ENCODE results near the gene IGFL4.
"Not testable (repeated sequence)": the region's sequence is repeated elsewhere in the genome, so short reads cannot be mapped to it uniquely, and the experiment has no call there.

Gene IGFL4

GRCh38 chr19:46040952-46041500 is at the start of gene IGFL4:
Gene IGFL4, minus strand, starts transcription at chr19:46041002. Its CDS starts 40 bp downstream, at chr19:46040962.
- no peak for DNase-seq (ENCODE audit: low read depth in 3 of 3, low spot score in 1 of 3)

DNA sequence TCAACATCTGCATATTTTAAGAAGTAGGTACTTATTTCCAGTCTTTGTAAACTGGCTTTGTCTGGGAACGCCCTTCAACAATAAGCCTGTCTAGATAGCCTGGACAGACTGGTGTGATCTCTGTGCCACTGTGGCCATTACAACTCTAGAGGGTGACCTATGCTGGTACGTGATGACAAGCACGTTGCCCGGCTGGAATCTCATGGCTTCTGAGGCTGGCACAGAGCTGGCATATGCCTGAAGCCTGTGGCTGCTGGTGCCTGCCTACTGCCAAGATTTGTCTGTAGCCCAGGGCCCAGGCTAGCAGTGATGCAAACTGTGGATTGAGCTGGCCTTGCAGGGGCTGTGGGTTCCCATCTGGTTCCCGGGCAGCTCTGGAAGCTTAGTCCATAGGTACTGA is 49.6 kb upstream of the IGFL4 start:
- DNase-seq (ENCODE audit: low read depth in 3 of 3, low spot score in 1 of 3), result no peak

- DNase-seq (ENCODE audit: low read depth in 3 of 3, low spot score in 1 of 3), result no peak
These were observed 48.6 kb upstream of the IGFL4 start for GRCh38 chr19:46089432-46089831.

DNA sequence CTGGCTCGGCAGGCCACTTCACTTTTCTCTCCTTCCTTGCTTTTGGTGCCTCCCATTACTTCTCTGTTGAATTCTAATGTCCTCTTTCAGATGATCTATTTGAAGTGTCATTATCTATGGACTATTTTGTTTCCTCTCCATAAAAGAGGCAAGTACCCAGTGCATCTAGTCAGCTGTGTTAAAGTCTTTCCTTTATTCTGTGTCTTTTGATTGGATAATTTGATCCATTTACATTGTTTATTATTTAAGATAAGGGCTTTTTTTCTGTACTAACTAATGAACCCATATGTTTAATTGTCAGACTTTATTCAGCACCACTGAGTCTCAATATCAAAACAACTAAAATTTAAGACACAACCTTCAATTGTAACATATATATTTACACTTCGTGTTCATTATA is 47.3 kb upstream of the IGFL4 start:
- DNase-seq (ENCODE audit: low read depth in 3 of 3, low spot score in 1 of 3), result no peak

DNA sequence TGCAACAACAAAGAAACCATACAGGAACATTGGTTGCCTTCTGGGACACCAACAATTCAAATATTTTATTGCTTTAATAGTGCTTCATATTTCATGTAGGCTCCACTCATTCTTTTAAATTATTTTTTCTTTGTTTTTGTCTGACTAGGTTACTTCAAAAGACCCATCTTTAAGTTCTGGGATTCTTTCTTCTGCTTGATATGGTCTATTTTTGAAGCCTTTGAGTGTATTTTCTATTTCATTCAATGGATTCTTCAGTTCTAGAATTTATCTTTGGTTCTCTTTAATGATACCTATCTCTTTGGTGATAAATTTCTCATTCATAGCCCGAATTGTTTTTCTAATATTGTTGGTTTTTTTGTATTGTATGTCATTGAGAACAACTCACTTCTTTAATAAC is 45.1 kb upstream of the IGFL4 start:
- no peak for DNase-seq (ENCODE audit: low read depth in 3 of 3, low spot score in 1 of 3)

- no peak for DNase-seq (ENCODE audit: low read depth in 3 of 3, low spot score in 1 of 3)
These were observed 41.9 kb upstream of the IGFL4 start for GRCh38 chr19:46082728-46083050.

DNA sequence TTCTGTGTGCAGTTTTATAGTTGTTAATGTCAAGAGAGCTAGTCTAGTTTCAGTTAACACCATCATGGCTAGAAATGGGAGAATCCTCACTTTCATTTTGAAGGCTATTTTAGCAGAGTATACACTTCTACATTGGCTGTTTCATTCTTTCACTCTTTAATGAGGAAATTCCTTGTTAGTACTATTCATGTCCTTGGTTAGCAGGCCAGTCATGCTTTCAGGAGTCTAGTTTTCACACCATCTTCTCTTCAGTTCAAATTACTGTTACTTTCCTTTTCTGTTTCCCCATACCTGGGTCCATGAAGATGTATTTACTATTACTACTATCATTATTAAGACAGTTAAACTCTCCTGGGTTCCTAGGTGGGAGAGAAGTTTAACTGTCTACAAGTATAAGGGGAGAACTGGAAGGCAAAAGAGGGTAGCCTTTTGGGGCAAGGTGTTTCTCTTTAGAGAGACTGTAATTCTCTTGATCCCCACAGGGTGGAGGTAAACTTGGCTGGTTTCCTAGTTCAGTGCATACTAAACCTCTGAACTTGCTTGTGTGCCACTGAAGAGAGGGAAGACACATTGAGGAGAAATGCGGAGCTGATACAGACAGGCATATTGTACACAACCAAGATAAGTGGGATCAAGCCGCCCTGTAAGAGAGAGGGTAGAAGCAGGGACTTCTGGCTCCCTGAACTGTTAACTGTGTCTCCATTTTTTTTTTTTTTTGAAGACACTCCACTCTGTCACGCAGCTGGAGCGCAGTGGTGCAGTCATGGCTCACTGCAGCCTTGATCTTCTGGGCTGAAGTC is 41.3 kb upstream of the IGFL4 start:
- no peak for DNase-seq (ENCODE audit: low read depth in 3 of 3, low spot score in 1 of 3)

- DNase-seq (ENCODE audit: low read depth in 3 of 3, low spot score in 1 of 3), result no peak
These were observed 39.8 kb upstream of the IGFL4 start for GRCh38 chr19:46080561-46080960.

- DNase-seq (ENCODE audit: low read depth in 3 of 3, low spot score in 1 of 3), result no peak
These were observed 38.8 kb upstream of the IGFL4 start for GRCh38 chr19:46079576-46079975.

DNA sequence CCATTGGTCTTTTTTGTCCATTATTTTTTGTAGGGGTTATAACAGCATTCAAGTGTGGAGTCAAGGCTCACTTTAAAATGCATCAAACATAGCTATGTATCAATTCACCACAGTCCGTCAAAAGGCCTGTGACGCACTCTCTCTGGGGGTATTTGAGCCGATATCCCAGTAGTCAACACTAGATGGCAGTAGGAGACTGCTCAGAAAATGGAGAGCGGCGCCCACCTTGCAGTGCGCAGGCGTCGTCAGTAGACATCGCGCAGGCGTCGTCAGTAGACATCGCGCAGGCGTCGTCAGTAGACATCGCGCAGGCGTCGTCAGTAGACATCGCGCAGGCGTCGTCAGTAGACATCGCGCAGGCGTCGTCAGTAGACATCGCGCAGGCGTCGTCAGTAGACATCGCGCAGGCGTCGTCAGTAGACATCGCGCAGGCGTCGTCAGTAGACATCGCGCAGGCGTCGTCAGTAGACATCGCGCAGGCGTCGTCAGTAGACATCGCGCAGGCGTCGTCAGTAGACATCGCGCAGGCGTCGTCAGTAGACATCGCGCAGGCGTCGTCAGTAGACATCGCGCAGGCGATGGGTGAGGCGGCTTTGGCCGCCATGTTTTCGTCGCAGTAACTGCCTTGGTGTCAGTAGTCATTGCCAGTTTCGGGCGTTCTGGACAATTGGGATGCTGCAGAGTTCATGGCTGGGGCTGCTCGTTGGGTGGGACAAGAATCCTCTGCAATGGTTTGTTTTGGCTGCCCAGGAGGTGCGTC is 38.0 kb upstream of the IGFL4 start:
- not testable (repeated sequence) for DNase-seq (ENCODE audit: low read depth in 3 of 3, low spot score in 1 of 3)

- DNase-seq (ENCODE audit: low read depth in 3 of 3, low spot score in 1 of 3), result no peak
These were observed 37.0 kb upstream of the IGFL4 start for GRCh38 chr19:46077815-46078167.

- no peak for DNase-seq (ENCODE audit: low read depth in 3 of 3, low spot score in 1 of 3)
These were observed 36.4 kb upstream of the IGFL4 start for GRCh38 chr19:46076951-46077814.

DNA sequence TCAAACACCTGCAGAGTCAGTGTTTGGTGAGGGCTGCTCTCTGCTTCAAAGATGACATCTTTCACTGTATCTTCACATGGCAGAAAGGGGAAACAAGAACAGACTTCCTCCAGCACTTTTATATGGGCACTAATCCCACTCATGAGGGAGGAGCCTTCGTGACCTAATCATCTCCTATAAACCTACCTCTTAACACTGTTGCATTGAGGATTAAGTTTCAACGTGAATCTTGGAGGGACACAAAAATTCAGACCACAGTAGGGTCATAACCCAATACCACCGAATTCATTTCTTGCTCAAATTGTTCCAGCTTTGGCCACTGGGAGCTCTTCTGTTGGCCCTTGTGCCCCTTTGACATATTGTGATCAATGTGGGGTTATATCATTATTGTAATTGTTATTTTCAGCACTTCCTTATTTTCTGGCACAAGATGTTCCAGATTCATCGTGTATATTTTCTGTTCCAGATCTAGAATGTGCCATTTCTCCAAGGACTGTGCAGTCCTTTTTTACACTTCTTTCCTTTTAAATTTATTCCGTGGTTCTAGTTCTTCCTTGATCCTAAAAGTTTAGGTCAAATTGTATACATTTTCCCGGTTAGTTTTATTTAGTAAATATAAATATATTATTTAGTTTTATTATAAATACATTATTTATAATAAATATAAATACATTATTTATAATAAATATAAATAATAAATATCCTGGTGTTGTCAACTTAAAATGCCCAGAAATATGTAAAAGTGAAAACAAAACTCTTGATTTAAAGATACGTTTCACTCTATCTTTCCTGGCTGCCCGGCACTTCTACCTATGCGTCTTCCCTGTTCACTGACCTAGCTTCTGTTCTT is 35.5 kb upstream of the IGFL4 start:
- no peak for DNase-seq (ENCODE audit: low read depth in 3 of 3, low spot score in 1 of 3)

- no peak for DNase-seq (ENCODE audit: low read depth in 3 of 3, low spot score in 1 of 3)
These were observed 32.6 kb upstream of the IGFL4 start for GRCh38 chr19:46073268-46073922.

- DNase-seq (ENCODE audit: low read depth in 3 of 3, low spot score in 1 of 3), result no peak
These were observed 29.1 kb upstream of the IGFL4 start for GRCh38 chr19:46069806-46070341.

DNA sequence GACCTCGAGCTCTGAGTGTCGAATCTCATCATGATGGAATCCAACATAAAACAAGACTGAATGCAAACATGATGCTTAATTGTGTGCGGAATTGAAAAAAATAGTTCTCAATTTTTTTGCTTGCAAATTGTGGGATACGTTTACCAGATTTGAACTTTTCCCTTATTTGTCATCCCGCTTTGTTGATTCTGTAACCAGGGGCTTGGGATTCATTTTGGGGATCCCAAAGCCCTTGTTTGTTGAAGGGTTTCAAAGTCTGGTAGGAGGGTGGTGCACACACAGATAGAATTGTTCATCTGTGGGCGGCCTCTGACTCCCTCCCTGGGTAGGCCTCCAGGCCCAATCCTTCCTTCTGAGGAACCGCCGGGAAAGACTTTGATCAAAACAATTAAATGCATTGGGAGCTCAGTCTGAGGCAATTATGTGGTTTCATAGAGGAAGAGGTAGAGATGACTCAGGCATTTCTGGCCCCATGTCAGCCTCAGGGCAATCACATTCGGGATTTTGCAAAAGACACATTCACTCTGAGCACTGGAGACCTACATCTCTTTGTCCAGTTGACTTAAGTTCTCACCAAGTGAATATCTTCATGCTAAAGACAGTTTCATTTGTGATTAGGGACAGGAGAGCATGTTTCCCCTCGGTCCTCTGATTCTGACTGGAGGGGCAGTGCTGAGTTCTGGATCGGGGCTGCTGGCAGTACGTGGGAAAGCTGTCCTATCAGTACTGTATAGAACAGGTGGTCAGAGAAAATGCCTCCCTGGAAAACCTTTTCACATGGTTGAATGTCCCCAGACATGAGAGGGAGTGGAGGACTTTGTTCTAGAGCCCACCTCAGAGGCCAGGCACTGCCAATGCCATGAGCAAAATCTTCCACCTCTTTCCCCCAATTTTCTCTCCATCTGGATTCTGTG is 27.8 kb upstream of the IGFL4 start:
- DNase-seq (ENCODE audit: low read depth in 3 of 3, low spot score in 1 of 3), result no peak

DNA sequence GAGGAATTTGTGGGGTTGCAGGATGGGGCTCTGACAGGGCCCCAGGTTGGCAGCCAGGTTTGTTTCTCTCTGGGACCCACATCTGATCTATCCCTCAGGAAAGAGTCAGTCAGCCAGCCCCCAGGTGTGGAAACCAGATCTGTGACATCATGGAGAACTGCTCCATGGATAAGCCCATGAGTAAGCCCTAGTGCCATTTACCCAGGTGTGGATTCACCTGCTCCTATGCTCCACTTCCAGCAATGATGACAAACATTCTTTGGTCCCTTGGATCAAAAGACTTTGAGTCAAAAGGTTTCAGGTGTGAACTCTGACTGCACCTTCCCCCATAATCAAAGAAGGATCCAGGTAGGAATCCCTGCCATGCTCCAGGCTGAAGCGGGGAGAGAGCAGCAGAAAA is 26.9 kb upstream of the IGFL4 start:
- DNase-seq (ENCODE audit: low read depth in 3 of 3, low spot score in 1 of 3), result no peak

DNA sequence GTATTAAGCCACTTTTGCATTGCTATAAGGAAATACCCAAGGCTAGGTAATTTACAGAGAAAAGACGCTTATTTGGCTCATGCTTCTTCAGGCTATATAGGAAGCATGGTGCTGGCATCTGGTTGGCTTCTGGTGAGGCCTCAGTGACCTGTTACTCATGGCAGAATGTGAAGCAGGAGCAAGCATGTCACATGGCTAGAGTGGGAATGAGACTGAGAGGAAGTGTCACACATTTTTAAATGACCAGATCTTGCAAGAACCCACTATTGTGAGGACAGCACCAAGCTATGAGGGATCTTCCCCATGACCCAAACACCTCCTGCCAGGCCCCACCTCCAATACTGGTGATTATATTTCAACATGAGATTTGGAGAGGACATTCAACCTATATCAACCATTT is 25.7 kb upstream of the IGFL4 start:
- DNase-seq (ENCODE audit: low read depth in 3 of 3, low spot score in 1 of 3), result no peak
